MM.1S (cell line): ENCODE data around the gene ATXN8OS.

Source experiments
- DNase-seq: peaks from one replicate; pipeline ENCODE4 v3.0.0-alpha.2; 2015
- H2AFZ ChIP-seq: fragments of 300-600 bp; sonication (generic); 2 replicates; pipeline ENCODE4 v1.6.0; 2016; ENCODE audit warnings: antibody characterized with exemption, low read length
- H3F3A ChIP-seq: fragments of 300-600 bp; sonication (generic); 2 replicates; pipeline ENCODE4 v1.6.1; 2016; ENCODE audit warnings: mild to moderate bottlenecking, antibody characterized with exemption, low read length, moderate library complexity, mixed read lengths; ENCODE audit not compliant: insufficient read depth
- H3K27ac ChIP-seq: fragments of 300-600 bp; sonication (generic); 2 replicates; pipeline ENCODE4 v1.5.1; 2016; ENCODE audit warnings: mild to moderate bottlenecking, low read length
- H3K27me3 ChIP-seq: fragments of 300-600 bp; sonication (generic); replicated peaks from 2 replicates; pipeline ENCODE4 v1.6.0; 2016; ENCODE audit warnings: low read length; ENCODE audit not compliant: insufficient read depth
- H3K36me3 ChIP-seq: fragments of 300-600 bp; sonication (generic); replicated peaks from 2 replicates; pipeline ENCODE4 v1.6.1; 2016; ENCODE audit warnings: mild to moderate bottlenecking, low read length, mixed read lengths; ENCODE audit not compliant: insufficient read depth
- H3K4me1 ChIP-seq: fragments of 300-600 bp; sonication (generic); 2 replicates; pipeline ENCODE4 v1.6.1; 2016; ENCODE audit warnings: low read length, mixed read lengths
- H3K4me2 ChIP-seq: fragments of 300-600 bp; sonication (generic); 2 replicates; pipeline ENCODE4 v1.6.0; 2016; ENCODE audit warnings: low read depth, low read length
- H3K4me3 ChIP-seq: fragments of 300-600 bp; sonication (generic); 2 replicates; pipeline ENCODE4 v1.5.1; 2016; ENCODE audit warnings: low read length, mixed read lengths
- H3K79me2 ChIP-seq: fragments of 300-600 bp; sonication (generic); 2 replicates; pipeline ENCODE4 v1.6.1; 2016; ENCODE audit warnings: mixed run types, low read length, mixed read lengths
- H3K9ac ChIP-seq: fragments of 300-600 bp; sonication (generic); 2 replicates; pipeline ENCODE4 v1.6.1; 2016; ENCODE audit warnings: low read length, mixed read lengths
- H3K9me2 ChIP-seq: fragments of 300-600 bp; sonication (generic); replicated peaks from 2 replicates; pipeline ENCODE4 v1.6.1; 2016; ENCODE audit warnings: mild to moderate bottlenecking, low read length, mixed read lengths; ENCODE audit not compliant: insufficient read depth
- H3K9me3 ChIP-seq: fragments of 300-600 bp; sonication (generic); replicated peaks from 2 replicates; pipeline ENCODE4 v1.6.1; 2016; ENCODE audit warnings: mild to moderate bottlenecking, low read length, mixed read lengths; ENCODE audit not compliant: insufficient read depth
- H4K20me1 ChIP-seq: fragments of 300-600 bp; sonication (generic); 2 replicates; pipeline ENCODE4 v1.6.1; 2016; ENCODE audit warnings: mild to moderate bottlenecking, low read length, moderate library complexity, mixed read lengths; ENCODE audit not compliant: insufficient read depth
- EZH2 ChIP-seq: fragments of 300-600 bp; sonication (generic); optimal IDR thresholded peaks from 2 replicates; pipeline ENCODE3; 2017; ENCODE audit warnings: low read depth, mild to moderate bottlenecking, antibody characterized with exemption, low read length, mixed read lengths
- EZH2phosphoT487 ChIP-seq: fragments of 300-600 bp; sonication (generic); IDR thresholded peaks from 2 replicates; pipeline ENCODE4 v1.6.1; 2018; ENCODE audit warnings: antibody characterized with exemption, low read length
- TF ChIP-seq, protein P1 (sequence below): fragments of 300-600 bp; sonication (generic); IDR thresholded peaks from 2 replicates; pipeline ENCODE4 v1.5.1; 2016; ENCODE audit warnings: antibody characterized with exemption, low read length, mixed read lengths

Gene ATXN8OS

GRCh38 chr13:70107498-70108281 is at the start of gene ATXN8OS:
Gene ATXN8OS, plus strand, starts transcription at chr13:70107826.
- Histone ChIP-seq H3K4me3 (no peak within 1 kb of the TSS), H3K9me3 (no peaks in the 10 kb centered on the region), H3K4me1 (no peaks in the 10 kb centered on the region), H3K4me2 (no peak within 1 kb of the TSS), H3K27ac (no peak within 1 kb of the TSS), H3K79me2 (no peaks in the 10 kb centered on the region), H3F3A (no peaks in the 10 kb centered on the region), H3K9me2 (no peaks in the 10 kb centered on the region), H3K9ac (no peak within 1 kb of the TSS), H3K36me3 (no peaks in the 10 kb centered on the region), H2AFZ (no peak within 1 kb of the TSS), H3K27me3 (no peaks in the 10 kb centered on the region), H4K20me1 (no peaks in the 10 kb centered on the region)
- TF ChIP-seq EZH2, result no peak
- TF ChIP-seq, protein P1, sequence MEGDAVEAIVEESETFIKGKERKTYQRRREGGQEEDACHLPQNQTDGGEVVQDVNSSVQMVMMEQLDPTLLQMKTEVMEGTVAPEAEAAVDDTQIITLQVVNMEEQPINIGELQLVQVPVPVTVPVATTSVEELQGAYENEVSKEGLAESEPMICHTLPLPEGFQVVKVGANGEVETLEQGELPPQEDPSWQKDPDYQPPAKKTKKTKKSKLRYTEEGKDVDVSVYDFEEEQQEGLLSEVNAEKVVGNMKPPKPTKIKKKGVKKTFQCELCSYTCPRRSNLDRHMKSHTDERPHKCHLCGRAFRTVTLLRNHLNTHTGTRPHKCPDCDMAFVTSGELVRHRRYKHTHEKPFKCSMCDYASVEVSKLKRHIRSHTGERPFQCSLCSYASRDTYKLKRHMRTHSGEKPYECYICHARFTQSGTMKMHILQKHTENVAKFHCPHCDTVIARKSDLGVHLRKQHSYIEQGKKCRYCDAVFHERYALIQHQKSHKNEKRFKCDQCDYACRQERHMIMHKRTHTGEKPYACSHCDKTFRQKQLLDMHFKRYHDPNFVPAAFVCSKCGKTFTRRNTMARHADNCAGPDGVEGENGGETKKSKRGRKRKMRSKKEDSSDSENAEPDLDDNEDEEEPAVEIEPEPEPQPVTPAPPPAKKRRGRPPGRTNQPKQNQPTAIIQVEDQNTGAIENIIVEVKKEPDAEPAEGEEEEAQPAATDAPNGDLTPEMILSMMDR, result no peak
- TF ChIP-seq EZH2phosphoT487, result no peak
- DNase-seq, result no peak

GRCh38 chr13:70080012-70080411 is 27.6 kb upstream of the ATXN8OS start:
- Histone ChIP-seq H3K4me1 (no peaks in the 10 kb centered on the region), H3K36me3 (no peaks in the 10 kb centered on the region), H3K9me3 (no peaks in the 10 kb centered on the region), H2AFZ (no peak overlapping the region), H3K27ac (no peak overlapping the region), H3K79me2 (no peaks in the 10 kb centered on the region), H3K4me3 (no peak overlapping the region), H4K20me1 (no peaks in the 10 kb centered on the region), H3K27me3 (no peaks in the 10 kb centered on the region), H3K9me2 (no peaks in the 10 kb centered on the region), H3K4me2 (no peak overlapping the region), H3F3A (no peaks in the 10 kb centered on the region), H3K9ac (no peak overlapping the region)
- no peak for DNase-seq
- TF ChIP-seq EZH2phosphoT487, result no peak
- TF ChIP-seq, protein P1, result no peak
- no peak for TF ChIP-seq EZH2

DNA sequence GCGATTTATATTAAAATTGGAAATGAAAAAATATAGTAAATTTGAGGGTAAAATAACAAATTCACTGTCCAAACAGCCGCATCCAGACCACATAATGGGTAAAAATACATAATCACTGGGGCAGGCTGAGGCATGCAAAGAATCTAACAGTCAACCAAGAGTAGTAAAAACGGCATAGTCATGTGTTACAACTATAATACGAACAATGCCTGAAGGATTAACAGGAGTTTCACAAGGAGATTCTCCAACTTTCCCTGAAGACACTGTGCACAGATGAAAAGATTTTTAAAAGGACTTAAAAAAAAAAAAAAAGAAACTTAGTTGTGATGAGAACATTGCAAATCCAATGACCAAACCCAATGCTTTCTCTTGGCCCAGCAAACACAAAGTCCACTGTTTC is 20.4 kb upstream of the ATXN8OS start:
- no peak for TF ChIP-seq EZH2
- TF ChIP-seq EZH2phosphoT487, result no peak
- TF ChIP-seq, protein P1, result no peak
- H2AFZ ChIP-seq, result no peak overlapping the region

More for the DNA sequence above, 20.4 kb upstream of the ATXN8OS start:
- Histone ChIP-seq H3K27ac (no peak overlapping the region), H3K36me3 (no peaks in the 10 kb centered on the region), H3K9ac (no peak overlapping the region), H3K27me3 (no peaks in the 10 kb centered on the region), H3K4me1 (peaks cover 15% of the 10 kb centered on the region), H3K9me3 (no peaks in the 10 kb centered on the region), H4K20me1 (no peaks in the 10 kb centered on the region), H3K4me2 (no peak overlapping the region), H3K79me2 (no peaks in the 10 kb centered on the region), H3F3A (peaks cover 10% of the 10 kb centered on the region; the same call in 1 of the 2 replicates), H3K9me2 (no peaks in the 10 kb centered on the region), H3K4me3 (no peak overlapping the region)
- no peak for DNase-seq
